Esophagus squamous epithelium (tissue), 5 donors: ENCODE results near the gene LGI4. TPM values are rescaled to one million over a fixed set of nuclear protein-coding genes. Genes with fewer than 3 reads are reported as not detected.

Experiments used
- DNase-seq: peaks from one replicate; lab custom pipeline; 2025; lab: John Stamatoyannopoulos, UW
- H3K27ac ChIP-seq, 4 donors: fragments of 200-600 bp; sonication (generic); one replicate each; pipeline ENCODE4 v1.5.1; 2016 to 2019; ENCODE audit warnings: mild to moderate bottlenecking in 1 of 4
- H3K27me3 ChIP-seq, 4 donors: fragments of 200-600 bp; sonication (generic); 1 replicate in 3 of 4; 2 replicates in 1 of 4; pipeline versions ENCODE4 v1.5.1 to v1.6.0; 2017 to 2021; ENCODE audit warnings: antibody characterized with exemption in 1 of 4
- H3K36me3 ChIP-seq, 3 donors: fragments of 200-600 bp; sonication (generic); one replicate each; pipeline ENCODE4 v1.5.1; 2016 to 2019
- H3K4me1 ChIP-seq, 3 donors: fragments of 200-600 bp; sonication (generic); one replicate each; pipeline ENCODE4 v1.5.1; 2017 to 2019
- H3K4me3 ChIP-seq, 4 donors: fragments of 200-600 bp; sonication (generic); 1 replicate in 3 of 4; 2 replicates in 1 of 4; pipeline ENCODE4 v1.5.1; 2016 to 2019; ENCODE audit warnings: mild to moderate bottlenecking in 2 of 4, moderate library complexity in 1 of 4
- H3K9me3 ChIP-seq, 3 donors: fragments of 200-600 bp; sonication (generic); one replicate each; pipeline ENCODE4 v1.5.1; 2016 to 2019
- POLR2A ChIP-seq, 4 donors: fragments of 450-650 bp; IDR thresholded peaks; one replicate each; pipeline ENCODE4 v1.6.1; 2017; ENCODE audit warnings: antibody characterized with exemption in 4 of 4, mild to moderate bottlenecking in 4 of 4, moderate library complexity in 3 of 4
- WGBS, 2 donors: methylation state at CpG; one replicate each; pipeline ENCODE4 v1.1.5; 2018; 5-methylcytosine and 5-hydroxymethylcytosine counted together
- intact Hi-C: fragments of 100-400 bp; cut with DNase I; formaldehyde crosslinking; loops from one replicate; pipeline ENCODE4 v1.15.0; 2022
- small RNA-seq, 4 donors: library from RNA; depleted of rRNA; stranded (forward); fragments of <200 nt; gene quantifications; one replicate each; pipeline ENCODE3, GENCODE V24; 2016
- total RNA-seq, 4 donors: library from RNA; depleted of rRNA; stranded (reverse); fragments of >200 nt; gene quantifications; one replicate each; pipeline ENCODE4 v1.1.0, GENCODE V29; 2016
- TF ChIP-seq, protein P1 (sequence below), 6 experiments: fragments of 450-650 bp in 4 of 6; fragments of 200-600 bp in 2 of 6; sonication (generic) in 2 of 6; IDR thresholded peaks; one replicate each; pipeline ENCODE4 v1.5.1; 2016 to 2019; ENCODE audit warnings: antibody characterized with exemption in 6 of 6, mild to moderate bottlenecking in 4 of 6, moderate library complexity in 4 of 6
- donor health status: DM: yes; HTN: yes; CAD: no.

LGI4 gene
- total RNA-seq, 4 donors from 2014 or later, result 1.3 to 8.2 (median 1.6) TPM

GRCh38 chr19:35075202-35076025 is 59.4 kb downstream of the LGI4 start:
- 79 to 88% methylated on average over 12 to 18 of the region's 21 CpGs for WGBS, 2 donors
- Histone ChIP-seq H3K4me1 (no peaks in the 10 kb centered on the region), H3K4me3 (no peak overlapping the region), H3K27ac (no peak overlapping the region), H3K27me3 (no peaks in the 10 kb centered on the region), H3K36me3 (no peaks in the 10 kb centered on the region), H3K9me3 (peaks cover 0 to 4% (median 4%) of the 10 kb centered on the region in 3 donors)
- TF ChIP-seq POLR2A (IDR thresholded peaks at IDR 0.05), result no peak
- TF ChIP-seq, protein P1, sequence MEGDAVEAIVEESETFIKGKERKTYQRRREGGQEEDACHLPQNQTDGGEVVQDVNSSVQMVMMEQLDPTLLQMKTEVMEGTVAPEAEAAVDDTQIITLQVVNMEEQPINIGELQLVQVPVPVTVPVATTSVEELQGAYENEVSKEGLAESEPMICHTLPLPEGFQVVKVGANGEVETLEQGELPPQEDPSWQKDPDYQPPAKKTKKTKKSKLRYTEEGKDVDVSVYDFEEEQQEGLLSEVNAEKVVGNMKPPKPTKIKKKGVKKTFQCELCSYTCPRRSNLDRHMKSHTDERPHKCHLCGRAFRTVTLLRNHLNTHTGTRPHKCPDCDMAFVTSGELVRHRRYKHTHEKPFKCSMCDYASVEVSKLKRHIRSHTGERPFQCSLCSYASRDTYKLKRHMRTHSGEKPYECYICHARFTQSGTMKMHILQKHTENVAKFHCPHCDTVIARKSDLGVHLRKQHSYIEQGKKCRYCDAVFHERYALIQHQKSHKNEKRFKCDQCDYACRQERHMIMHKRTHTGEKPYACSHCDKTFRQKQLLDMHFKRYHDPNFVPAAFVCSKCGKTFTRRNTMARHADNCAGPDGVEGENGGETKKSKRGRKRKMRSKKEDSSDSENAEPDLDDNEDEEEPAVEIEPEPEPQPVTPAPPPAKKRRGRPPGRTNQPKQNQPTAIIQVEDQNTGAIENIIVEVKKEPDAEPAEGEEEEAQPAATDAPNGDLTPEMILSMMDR (IDR thresholded peaks at IDR 0.05), result no peak
- DNase-seq, result no peak
- intact Hi-C loops, result no loop called here

Small RNA genes lying within 50 kb of the gene (small RNA-seq; reads per million reads assigned to genes)
- 0 reads per million in 4 donors for gene AC020907.2

Other genes with a start within 250 kb of the LGI4 start
- 10 to 100 TPM in 1 of 4 donors, 1 to 10 TPM in 1, under 1 TPM in 2; 0.26 to 30.2 (median 1.3) TPM for gene ZNF30, start 208.2 kb downstream of the LGI4 start, total RNA-seq
- gene ZNF792, start 170.8 kb downstream of the LGI4 start, total RNA-seq, result 1 to 10 TPM; 1.0 to 4.6 (median 2.7) TPM
- gene GRAMD1A, start 134.7 kb downstream of the LGI4 start, total RNA-seq, result 10 to 100 TPM in 2 of 4 donors, 1 to 10 TPM in 2; 4.6 to 23.3 (median 8.8) TPM
- gene SCN1B, start 104.6 kb downstream of the LGI4 start, total RNA-seq, result 1 to 10 TPM in 2 of 4 donors, under 1 TPM in 1, not detected in 1; 0.26 to 5.9 (median 1.2) TPM
- under 1 TPM in 2 of 4 donors, not detected in 2; 0.19 to 0.47 TPM for gene HPN, start 93.3 kb downstream of the LGI4 start, total RNA-seq
- 100 to 1,000 TPM; 282 to 837 (median 489) TPM for gene FXYD3, start 19.2 kb downstream of the LGI4 start, total RNA-seq
- gene FXYD1, start 3.8 kb upstream of the LGI4 start, total RNA-seq, result 10 to 100 TPM in 2 of 4 donors, 1 to 10 TPM in 1, not detected in 1; 3.9 to 29.9 (median 10.1) TPM
- gene FXYD7, start 8.2 kb upstream of the LGI4 start, total RNA-seq, result not detected
- 100 to 1,000 TPM in 1 of 4 donors, 10 to 100 TPM in 3; 39.3 to 146 (median 45.7) TPM for gene FXYD5, start 19.7 kb upstream of the LGI4 start, total RNA-seq
- not detected for gene FAM187B, start 93.7 kb upstream of the LGI4 start, total RNA-seq
- 100 to 1,000 TPM in 1 of 4 donors, 10 to 100 TPM in 3; 36.0 to 113 (median 79.4) TPM for gene LSR, start 113.9 kb upstream of the LGI4 start, total RNA-seq
- 10 to 100 TPM; 56.1 to 79.7 (median 59.0) TPM for gene USF2, start 133.9 kb upstream of the LGI4 start, total RNA-seq
- not detected for gene HAMP, start 147.5 kb upstream of the LGI4 start, total RNA-seq
- 1 to 10 TPM in 1 of 4 donors, not detected in 3; 2.3 TPM for gene MAG, start 157.1 kb upstream of the LGI4 start, total RNA-seq
- 1 to 10 TPM in 2 of 4 donors, under 1 TPM in 2; 0.11 to 6.1 (median 1.9) TPM for gene CD22, start 194.1 kb upstream of the LGI4 start, total RNA-seq
- not detected for gene FFAR1, start 212.8 kb upstream of the LGI4 start, total RNA-seq
- not detected for gene FFAR3, start 223.4 kb upstream of the LGI4 start, total RNA-seq
- gene GPR42, start 236.0 kb upstream of the LGI4 start, total RNA-seq, result not detected